Omental fat pad (tissue), 4 donors: Measurements from ENCODE around the gene GPR35. TPM values are rescaled to one million over a fixed set of nuclear protein-coding genes. Genes with fewer than 3 reads are reported as not detected.

ENCODE experiments used
- ATAC-seq: fragments of 150-250 bp; one replicate; pipeline ENCODE4 v1.9.1; 2016; ENCODE audit warnings: mild to moderate bottlenecking, moderate library complexity; ENCODE audit not compliant: low FRiP score
- DNase-seq: peaks from one replicate; pipeline ENCODE4 v3.0.0-alpha.2; 2019; ENCODE audit warnings: low spot score
- CTCF ChIP-seq, 3 donors: fragments of 450-650 bp; IDR thresholded peaks; one replicate each; pipeline ENCODE4 v1.5.1; 2016 to 2017; ENCODE audit warnings: antibody characterized with exemption in 3 of 3, mild to moderate bottlenecking in 3 of 3, moderate library complexity in 2 of 3
- total RNA-seq, 4 donors: library from RNA; depleted of rRNA; stranded (reverse); fragments of >200 nt; gene quantifications; one replicate each; pipeline ENCODE4 v1.1.0, GENCODE V29; 2016

The GPR35 gene
- total RNA-seq, 4 donors from 2014 or later, result 1.3 to 2.4 (median 1.9) TPM

DNA sequence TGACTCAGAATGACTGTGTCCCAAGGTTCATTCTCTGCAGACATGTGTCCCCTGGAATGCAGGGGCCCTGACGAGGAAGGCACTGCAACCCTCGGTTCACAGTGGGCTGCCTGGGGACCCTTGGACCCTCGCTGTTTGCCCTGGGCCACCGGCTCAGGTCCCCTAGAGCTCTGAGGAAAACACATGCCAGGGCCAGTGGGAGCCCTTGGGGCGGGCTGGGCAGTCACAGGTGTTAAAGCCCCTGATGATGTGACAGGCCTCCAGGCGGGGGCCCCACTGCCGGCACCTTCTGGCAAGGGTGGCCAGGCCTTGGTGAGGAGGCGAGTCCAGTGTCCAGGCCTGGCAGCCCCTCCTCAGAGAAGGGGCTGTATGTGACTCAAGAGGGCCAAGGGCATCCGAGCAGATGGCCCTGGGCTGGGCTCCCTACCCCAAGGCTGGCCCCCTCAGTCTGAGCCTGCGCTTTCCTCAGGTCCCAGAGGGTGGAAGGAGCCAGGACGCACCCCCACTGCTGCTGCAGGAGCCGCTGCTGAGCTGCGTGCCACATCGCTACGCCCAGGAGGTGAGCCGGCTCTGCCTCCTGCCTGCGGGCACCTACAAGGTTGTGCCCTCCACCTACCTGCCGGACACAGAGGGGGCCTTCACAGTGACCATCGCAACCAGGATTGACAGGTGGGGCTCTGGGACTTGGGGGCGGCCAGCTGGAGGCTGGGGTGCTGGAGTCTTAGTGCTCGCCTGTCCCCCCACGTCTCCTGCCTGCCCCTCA, 27.7 kb upstream of the GPR35 start:
- TF ChIP-seq CTCF (IDR thresholded peaks at IDR 0.05), result no peak
- DNase-seq (no peak), ATAC-seq (no peak)

DNA sequence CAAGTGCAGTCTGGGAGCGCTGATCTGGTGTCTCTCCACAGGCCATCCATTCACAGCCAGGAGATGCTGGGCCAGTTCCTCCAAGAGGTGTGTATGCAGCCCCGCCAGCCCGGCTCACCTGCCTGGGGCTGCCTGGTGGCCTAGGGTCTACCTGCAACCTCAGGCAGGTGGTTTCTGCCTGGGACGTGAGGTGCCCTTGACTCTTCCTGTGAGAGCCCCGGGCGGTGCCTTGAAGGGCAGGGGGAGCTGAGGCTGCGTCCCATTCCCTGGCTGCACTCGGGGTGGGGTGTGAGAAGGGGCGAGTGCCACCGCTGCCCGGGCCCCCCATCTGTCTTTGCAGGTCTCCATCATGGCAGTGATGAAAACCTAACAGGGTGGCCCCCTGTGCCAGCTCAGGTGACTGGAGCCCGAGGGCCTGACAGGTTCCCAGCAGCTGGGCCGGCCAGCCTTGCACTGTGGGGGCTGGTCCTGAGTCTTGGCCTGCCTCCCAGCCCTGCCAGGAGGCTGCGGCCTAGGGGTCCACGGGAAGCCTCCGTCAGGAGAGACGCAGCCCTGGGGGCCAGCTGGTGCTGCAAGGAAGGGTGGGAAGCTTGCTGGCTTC, 26.9 kb upstream of the GPR35 start:
- DNase-seq (no peak), ATAC-seq (no peak)
- TF ChIP-seq CTCF (IDR thresholded peaks at IDR 0.05), result no peak

DNA sequence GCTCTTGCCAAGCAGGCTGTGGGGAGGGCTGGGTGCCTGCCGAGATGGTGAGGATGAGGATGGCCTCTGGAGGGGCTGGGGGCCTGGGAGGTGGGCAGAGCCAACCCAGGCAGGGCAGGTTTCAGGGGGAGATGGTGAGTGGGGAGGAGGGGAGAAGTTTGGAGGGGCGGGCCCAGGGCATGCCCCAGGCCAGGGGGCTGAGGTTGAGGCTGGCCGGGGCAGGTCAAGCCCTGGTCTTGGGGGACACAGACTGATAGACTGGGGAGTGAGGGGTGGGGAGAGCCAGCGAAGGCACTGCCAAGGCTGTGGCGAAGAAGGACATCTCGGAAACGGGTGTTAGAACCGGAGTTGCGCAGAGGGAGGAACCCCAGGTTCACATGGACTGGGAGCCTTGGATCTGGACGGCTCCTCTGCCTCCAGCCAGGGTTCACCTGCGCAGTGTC, 26.1 kb upstream of the GPR35 start:
- TF ChIP-seq CTCF (IDR thresholded peaks at IDR 0.05), result no peak
- no peak for DNase-seq
- ATAC-seq, result no peak

DNA sequence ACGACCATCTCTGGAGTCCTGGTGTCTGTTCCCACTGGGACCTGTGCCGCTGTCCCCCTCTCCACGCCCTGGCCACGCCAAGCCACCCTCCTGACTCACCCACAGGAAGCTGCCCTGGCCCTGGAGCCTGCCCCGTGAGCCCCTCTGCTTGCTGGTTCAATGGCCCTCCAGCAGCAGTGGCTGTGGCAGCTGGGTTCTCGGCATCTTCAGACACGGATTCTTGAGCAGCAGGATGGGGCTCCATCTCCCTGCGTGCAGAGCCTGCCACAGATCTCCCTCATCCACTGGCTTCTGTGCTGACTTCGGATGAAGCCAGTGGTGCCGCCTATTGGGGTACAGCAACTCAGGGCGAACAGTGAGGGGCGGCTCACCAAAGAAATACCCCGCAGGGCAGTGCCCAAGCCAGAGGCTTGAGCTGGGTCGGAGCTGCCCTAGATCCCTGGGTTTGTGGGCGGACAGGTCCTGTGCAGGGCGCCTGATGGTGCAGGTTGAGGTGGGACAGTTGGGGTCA, 24.8 kb upstream of the GPR35 start:
- no peak for DNase-seq
- TF ChIP-seq CTCF (IDR thresholded peaks at IDR 0.05), result no peak

DNA sequence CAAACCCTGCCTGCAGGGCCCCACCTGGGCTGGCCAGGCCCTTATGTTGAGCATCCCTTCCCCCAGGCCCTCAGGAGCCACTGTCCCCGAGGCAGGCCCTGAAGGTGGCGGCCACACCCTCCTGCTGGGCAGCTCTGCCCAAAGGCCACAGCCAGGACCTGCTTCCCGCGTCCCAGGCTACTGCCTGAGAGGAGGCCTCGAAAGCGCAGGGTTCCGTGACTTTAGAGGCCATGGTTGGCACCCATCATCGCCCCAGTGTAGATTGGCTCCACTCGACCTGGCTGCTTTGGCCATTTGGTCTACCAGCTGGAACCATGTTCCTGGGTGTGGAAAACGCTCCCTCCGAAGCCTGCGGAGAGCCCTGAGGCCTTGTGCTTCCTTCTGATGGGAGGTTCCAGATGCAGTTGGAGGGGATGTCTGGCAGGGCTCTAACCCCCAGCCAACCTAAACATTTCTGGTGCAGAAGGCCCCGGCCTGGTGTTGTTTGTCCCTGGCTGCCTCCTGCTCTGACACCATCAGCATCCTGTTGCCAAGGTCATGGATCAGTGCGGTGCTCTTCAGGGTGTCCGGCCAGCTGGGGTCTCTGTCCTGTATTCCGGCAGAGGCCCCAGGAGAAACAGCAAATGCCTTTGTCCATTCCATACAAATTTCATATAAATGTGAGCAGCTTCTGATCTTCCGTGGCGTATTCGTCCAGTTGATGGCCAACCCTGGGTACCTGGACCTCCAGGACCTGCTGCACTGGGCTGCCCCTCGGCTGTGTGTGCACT, 24.0 kb upstream of the GPR35 start:
- no peak for TF ChIP-seq CTCF (IDR thresholded peaks at IDR 0.05)
- DNase-seq, result no peak
- ATAC-seq, result no peak

More for the DNA sequence above, 24.8 kb upstream of the GPR35 start:
- no peak for ATAC-seq

DNA sequence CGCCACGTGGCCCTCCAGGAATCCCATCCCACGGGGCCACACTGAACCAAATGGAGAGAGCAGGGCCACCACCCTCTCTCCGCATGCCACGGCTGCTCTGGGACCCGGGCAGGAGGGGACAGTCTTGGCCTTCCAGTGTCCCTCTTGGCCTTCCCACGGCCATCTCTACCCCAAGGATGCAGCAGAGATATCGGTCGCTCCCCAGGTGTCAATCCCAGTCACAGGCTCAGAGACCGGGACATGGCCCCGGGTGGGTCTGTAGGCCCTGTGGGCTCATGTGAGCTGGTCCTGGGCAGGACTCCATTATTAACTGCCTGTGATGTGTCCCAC, 23.5 kb upstream of the GPR35 start:
- ATAC-seq (no peak), DNase-seq (no peak)
- TF ChIP-seq CTCF (IDR thresholded peaks at IDR 0.05), result no peak
